Stimulated activated CD4-positive, alpha-beta T cell treated with anti-CD3 and anti-CD28 coated beads, Interleukin-4, amount 100 ng/mL, for 24 hours (primary cell): ENCODE measurements around the gene POLR1A.
"Not testable (repeated sequence)": the region's sequence is repeated elsewhere in the genome, so short reads cannot be mapped to it uniquely, and the experiment has no call there.

ENCODE experiments used
- DNase-seq: peaks from one replicate; pipeline ENCODE4 v3.0.0-alpha.2; 2020

Gene POLR1A

DNA sequence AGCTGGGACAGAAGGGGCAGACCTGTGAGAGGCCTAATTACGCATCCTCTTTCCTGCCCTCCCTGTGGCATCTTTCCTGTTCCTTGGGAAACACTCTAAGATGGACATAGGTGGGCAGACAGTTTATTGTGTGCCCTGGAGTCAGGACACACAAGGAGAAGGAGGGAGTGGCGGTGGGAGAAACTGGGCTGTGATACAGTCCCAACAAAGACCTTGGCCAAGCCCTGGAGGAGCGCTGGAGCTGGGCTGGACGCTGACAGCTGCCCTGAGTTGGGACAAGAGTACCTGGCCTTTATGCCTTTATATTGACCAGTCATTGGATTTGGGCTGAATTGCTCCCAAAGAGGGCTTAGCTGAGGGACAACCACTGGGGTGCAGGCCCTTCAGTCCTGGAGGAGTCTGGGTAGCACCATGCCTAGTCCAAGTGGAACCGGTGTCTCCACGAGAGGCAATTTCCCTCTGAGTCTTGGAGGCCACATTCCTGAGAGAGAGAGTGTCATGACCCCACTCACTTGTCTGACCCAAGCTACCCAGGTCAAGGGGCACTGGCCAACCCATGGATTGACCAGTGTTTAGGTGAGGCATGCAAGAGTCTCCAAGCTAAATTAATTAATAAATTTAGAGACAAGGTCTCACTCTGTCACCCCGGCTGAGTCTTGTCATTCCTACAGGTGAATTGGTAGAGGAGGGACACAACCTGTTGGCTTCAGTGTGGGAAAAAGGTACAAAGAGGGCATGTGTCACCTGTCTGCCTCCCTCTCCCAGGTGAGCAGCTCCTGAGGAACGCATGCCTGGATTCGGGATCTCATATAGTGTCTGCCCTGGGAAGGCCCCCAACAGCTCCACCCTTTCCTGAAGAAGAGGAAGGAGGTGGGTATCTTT, 109.8 kb downstream of the POLR1A start:
- no peak for DNase-seq

DNA sequence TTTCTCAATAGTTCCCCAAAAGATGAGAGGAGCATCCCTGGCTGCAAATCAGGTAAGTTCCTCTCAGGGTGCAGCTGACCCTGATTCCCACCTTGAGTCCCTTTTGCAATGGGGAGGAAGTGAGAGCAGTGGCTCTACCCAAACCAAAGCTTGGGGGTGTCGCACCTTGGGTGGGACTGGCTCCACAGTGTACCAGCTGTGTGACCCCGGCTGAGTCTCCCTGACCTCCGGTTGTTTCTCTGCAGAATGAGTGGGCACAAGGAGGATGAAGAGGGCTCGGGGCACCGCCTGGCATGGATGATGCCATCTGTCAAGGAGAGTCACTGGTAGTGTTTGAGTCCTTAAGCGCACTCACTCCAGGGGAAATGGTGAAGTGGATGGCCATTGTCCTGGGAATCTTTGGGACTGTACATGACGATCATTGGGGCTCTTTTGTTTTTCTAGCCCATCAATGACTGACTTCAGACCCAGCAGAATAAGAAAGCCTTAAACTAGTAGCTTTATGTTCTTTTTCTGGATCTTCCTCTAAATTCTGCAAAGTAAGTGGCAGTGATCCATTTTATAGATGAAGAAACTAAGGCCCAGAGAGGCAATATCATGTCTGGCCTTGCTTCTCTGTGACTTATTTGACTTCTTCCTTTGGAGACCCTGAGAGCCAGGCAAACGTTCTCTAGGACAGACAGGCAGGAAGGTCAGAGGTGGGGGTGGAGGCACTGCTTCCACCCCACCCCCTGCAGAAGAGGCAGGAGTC, 110.6 kb downstream of the POLR1A start:
- no peak for DNase-seq

DNA sequence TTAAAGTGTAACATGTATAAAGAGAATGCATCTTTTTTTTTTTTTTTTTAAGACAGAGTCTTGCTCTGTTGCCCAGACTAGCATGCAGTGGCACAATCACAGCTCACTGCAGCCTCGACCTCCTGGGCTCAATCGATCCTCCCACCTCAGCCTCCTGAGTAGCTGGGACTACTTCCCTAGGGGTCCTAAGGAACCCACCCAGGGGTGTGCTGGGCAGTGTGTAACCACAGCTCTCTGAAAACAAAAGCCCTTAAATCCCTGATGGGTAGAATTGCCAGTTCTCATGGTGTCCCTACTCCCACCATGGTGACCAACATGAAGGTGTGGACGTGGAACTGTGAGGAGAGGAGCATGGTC, 111.3 kb downstream of the POLR1A start:
- DNase-seq: no peak

DNA sequence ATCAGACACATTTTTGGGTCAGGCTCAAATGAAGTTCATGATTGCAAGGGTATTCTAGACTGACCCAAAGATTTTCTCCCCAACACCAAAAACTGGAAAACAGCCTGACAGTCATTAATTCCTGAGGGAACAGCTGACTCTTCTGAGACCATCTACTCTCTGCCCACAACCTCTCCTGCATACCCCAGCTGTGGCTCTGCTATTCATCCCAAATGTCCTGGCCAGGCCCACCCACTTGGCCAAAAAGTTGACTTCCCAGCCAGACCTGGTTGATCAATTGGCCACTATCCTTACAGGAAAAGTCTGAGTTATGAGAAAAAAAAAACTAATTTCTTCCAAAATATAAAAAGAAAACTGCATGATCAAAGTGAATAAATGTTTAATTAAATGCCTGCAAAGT, 113.1 kb downstream of the POLR1A start:
- no peak for DNase-seq

DNA sequence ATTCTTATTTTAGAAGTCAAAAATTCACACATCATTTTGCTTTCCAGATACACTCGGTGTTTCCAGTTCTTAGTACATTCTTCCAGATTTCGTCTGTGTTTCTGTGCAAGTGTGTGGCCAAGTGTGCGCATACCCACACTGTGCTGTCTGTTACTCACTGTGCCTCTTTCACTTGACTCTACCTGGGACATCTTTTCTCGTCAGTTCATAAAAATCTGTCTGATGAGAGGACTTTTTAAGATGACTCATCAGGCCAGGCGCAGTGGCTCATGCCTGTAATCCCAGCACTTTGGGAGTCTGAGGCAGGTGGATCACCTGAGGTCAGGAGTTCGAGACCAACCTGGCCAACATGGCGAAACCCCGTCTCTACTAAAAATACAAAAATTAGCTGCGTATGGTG, 113.6 kb downstream of the POLR1A start:
- not testable (repeated sequence) for DNase-seq

DNA sequence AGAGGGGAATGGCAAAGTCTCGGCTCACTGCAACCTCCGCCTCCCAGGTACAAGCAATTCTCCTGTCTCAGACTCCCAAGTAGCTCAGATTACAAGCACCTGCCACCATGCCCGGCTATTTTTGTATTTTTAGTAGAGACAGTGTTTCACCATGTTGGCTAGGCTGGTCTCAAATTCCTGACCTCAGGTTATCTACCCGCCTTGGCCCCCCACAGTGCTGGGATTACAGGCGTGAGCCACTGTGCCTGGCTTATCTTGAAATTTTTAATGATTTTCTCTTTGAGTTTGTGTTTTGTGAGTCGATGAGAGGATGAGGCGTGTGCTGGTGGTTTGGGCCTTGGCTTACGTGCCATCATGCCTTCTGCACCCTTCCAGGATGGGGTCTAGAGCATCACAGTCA, 115.6 kb downstream of the POLR1A start:
- no peak for DNase-seq

DNA sequence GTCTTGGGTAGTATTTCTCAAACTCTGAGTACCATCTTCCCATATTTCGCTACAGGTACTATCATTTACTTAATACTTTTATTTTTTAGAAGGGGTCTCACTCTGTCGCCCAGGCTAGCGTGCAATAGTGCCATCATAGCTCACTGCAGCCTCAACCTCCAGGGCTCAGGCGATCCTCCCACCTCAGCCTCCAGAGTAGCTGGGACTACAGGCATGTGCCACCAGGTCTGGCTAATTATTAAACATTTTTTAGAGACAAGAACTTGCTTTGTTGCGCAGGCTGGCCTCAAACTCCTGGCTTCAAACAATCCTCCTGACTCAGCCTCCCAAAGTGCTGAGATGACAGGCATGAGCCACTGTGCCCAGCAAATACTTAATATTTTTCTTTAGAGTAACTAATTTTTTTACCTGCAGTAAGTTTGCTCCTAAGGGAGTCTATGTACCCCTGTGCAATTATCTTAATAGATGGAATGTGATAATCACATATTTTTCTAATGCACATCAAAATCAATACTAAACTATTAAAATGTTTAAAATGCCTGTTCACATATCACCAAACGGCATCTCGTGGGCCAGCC, 116.3 kb downstream of the POLR1A start:
- DNase-seq: no peak

DNA sequence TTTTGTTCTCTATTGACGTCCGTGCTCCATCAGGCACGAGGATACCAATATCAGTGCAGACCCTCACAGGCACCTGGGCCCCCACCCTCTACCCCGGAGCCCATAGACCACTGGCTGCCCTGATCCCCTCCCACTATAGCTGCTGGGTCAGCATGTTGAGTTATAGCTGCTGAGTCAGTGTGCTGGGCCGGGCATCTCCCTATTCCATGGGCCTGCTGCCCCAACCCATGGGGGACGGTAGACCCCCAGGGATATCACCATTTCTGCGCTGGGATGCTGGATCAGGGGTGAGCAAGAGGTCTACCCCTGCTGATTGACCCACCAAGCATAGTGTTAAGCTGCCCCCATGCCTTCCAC, 116.8 kb downstream of the POLR1A start:
- DNase-seq: no peak

DNA sequence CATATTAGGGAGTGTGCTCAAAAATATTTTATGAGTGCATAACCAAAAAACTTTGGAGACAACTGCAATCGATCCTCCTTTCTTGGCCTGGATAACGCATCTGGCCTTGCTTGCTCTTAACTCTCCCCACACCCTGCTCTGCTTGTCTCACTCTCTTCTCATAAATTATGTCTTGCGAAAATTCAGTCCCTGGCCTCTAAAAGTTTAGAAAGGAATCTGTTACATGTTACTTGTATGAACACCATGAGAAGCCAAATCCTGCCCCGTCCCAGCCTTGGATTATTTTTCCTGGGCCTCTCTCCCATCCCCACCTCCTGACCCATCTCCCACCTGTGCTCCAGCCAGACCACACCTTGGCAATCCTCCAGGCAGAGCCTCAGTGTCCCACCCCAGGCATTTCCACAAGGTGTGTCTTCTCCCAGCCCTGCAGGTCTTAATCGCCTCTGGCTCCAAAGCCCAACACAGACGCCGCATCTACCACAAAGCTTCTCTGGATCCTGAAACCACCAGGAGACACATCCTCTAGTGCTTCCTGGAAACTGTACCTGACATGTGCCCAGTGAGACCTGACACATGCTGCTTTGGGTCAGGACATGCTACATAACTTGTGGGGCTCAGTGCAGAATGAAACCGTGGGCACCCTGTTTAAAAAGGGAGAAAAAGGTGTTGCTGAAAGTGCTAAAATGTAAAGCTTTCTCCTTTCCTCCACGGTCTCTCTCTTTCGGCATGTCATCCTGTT, 117.3 kb downstream of the POLR1A start:
- no peak for DNase-seq

DNA sequence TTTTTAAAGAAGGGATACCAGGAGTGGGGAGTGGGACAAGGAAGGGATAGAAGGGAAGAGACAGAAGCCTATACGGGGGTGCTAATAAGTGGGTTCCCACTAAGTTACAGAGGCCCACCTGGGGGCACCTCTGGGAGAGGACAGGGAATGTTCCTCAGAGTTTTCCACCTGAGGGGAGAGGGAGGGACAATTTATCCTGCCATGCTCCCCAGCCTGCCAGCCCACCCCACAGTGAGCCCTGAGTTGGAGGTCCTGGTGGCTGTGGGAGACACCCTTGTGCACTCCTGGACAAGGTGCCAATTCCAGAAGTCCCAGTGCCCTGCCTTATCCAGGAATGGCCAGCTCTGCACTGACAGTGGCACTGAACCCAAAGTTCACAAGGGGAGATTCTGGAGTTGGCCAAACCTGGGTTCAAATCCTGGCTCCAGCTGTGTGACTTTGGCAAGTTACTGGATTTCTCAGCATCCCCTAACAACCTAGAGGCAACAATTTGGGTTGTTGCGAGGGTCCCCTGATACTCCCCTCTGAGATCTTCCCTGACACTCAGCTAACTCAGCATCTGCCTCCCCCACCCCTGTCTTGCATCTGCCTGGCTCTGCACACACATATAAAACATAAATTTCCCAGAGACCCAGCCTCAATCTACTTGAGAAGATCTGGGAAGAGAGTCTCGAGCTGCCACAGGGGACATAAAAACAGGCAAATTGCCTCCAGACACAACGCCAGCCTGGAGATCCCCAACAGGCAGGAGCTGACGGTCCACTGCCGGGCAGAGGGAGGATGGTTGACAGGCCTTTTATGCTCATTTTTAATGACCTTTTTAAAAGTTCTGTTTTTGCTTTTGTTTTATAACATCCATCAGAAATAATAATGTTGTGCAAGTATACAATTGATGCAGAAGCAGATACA, 118.2 kb downstream of the POLR1A start:
- no peak for DNase-seq

DNA sequence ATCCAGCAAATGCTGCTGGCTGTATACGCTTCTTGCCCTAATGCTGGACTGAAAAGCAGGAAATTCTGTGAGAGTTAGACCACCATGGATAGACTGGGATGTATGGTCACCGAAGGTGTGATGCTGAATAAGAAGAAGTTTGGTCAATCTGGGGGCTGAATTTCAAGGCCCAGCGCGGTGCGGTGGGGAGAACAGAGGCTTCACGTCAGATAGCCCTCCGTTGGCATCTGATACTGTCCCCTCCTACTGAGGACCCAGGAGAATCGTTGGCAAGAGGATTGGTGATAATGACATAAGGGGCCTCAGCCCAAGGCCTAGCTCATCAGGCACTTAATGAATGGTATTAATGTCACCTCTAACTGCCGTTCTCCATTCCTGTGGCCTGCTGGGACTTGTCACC, 119.6 kb downstream of the POLR1A start:
- no peak for DNase-seq

DNA sequence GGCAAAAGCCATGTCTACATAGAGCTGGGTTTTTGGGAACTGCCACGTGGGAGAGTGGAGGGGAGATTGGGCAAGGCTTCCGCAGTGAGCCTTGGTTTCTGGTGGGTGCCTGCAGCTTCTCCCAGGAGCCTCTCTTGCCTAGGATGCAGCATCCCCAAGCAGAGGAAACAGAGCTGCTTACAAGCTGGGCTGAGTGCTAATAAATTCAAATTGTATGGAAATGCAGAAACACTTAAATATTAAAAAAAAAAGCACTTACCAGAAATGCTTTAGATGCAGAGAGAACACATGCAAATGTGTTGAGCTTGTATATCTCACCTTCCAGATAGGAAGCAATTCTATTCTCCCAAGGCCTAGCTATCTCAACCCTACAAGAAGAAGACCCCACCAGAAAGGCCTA, 120.9 kb downstream of the POLR1A start:
- DNase-seq: no peak

DNA sequence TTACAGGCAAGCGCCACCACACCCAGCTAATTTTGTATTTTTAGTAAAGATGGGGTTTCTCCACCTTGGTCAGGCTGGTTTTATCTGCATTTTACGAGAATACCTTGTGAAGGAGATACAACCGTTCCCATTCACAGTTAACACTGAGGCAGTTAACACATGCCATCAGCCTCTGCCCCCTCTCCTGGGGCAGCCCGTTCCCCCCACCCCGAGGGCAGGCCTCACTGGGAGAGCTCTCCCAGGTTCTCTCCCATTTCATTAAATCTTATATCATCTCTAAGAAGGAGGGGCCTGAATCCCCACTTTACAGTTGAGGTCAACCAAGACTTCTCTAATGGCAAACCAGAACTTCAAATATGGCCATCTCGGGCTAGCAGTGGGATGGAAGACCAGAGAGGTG, 121.9 kb downstream of the POLR1A start:
- DNase-seq: no peak

DNA sequence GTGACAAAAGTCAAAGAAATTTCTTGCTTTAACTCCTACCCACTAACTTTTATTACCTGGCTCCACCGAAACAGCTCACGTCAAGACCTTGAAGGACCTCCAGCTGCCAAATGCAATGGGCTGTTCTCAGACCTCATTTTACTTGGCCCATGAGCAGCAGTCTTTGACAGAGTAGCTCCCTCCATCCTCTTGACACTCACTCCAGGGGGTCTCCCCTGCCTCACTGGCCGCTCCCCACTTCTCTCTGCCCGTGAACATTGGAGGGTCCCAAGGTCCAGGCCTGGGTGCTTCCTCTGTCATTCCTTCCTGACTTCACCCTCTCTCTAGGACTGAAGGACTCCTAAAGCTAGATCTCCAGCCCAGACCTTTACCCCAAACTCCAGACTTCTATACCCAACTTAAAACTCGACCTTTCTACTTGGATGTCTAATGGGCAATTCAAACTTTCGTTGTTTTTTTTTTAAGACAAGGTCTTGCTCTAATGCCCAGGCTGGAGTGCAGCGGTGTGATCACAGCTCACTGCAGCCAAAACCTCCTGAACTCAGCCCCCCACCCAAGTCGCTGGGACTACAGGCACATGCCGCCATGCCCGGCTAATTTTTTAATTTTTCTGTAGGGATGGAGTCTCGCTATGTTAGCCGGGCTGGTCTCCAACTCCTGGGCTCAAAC, 124.0 kb downstream of the POLR1A start:
- DNase-seq: no peak

DNA sequence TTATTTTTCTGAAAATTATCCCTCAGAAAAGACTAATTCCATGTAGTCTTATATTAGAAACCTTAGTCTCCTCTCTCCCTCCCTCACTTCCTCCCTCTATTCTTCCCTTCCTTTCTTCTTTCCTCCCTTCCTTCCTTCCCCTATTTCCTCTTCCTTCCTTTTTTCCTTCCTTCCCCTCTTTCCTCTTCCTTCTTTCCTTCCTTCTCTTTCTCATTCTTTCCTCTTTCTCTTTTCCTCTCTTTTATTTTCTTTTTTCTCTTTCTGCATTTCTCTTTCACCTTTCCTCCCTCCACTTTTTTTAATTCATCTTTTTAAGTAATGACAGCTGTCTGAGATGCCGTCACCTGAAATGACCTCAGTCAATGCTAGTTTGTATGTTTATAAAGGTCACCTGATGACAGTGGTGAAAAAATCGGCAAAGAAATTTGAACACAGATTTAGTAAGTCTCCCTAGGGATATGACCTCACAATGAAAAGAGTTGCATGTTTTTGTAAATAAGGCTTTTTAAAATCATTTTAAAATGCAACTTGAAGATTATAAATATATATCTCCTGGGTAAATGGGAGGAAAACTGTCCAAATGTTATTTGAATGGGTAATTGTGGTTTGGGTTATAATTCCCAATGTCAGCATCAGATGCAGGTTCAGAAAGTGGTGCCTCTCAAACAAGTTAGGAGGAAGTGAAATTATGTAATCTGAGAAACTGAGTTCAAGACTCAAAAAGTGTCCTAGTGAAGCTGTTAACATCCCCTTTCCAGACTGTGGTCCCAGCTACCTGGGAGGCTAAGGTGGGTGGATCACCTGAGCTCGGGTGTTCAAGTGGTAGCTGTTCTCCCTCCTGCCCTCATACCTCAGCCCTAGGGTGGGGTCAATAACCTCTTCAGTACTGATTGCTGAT, 126.6 kb downstream of the POLR1A start:
- DNase-seq: no peak

DNA sequence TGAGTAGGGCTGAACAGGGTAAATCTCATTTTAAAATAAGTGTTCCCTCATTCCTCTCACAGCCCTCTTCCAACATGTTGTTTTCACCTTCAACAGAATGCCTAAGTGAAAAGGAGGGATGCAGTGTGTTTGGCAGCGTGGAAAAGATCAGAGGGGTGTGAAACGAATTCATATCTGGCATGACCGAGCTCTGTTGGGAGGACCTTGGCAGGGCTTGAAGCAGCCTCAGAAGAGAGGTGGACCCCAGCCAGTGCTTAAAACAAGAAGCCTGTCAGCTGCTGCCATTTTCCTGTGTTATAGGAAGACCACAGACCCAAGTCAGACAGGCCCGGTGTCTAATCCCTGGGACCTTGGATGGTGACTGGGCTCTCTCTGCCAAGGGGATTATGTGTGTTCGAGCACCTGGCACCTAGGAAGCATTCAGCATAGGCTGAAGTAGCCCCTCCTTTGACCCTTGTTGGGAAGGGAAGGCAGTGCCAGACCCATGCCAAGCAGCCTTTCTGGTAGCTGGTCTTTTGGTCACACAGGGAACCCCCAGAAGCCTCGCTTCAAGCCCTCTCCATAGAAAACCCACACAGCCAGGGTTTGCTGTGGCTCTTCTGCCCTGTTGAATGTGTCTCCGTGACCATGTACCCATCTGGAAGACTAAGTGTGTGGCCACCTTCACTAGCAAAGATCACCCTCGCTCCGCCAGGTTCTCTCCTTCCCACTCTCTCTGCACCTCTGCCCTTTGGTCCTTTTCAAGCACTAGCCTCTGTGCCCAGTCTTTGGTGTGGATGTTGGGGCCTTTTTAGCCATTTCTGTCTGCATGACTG, 129.4 kb downstream of the POLR1A start:
- no peak for DNase-seq

DNA sequence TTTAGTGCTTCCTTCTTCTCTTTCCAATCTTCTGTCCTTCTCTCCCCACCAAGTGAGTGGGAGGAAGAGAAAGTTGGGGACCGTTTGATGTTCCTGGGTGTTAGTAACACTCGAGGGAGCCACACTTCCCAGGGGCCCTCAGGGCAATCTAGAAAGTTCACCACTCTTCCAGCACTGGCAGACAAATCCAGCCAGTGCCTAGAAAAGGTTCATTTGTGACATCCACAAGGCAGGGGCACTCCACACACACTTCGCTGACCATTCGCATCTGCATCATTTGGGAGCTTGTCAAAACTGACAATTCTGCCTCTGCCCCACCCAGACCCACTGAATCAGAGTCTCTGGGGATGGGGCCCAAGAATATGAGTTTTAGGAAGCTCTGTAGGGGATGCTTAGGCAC, 130.1 kb downstream of the POLR1A start:
- no peak for DNase-seq

DNA sequence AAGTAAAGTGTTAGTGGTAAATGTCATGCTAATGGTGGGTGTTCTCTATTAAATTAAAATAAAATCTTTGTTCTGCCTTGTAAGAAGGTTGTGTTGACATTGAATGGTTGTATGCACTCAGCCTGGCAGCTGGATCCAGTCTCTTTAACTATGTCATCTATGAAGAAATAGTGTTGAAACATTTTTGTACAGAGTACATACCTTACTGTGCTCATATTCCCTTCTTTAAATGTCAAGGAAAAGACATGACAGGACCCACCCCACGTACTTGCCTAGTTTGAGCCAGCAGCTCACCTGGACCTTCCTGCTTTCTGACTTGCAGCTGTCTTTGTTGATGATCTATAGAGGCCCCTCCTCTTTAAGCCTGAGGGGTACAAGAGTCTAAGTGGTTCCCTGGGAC, 131.3 kb downstream of the POLR1A start:
- DNase-seq: no peak

DNA sequence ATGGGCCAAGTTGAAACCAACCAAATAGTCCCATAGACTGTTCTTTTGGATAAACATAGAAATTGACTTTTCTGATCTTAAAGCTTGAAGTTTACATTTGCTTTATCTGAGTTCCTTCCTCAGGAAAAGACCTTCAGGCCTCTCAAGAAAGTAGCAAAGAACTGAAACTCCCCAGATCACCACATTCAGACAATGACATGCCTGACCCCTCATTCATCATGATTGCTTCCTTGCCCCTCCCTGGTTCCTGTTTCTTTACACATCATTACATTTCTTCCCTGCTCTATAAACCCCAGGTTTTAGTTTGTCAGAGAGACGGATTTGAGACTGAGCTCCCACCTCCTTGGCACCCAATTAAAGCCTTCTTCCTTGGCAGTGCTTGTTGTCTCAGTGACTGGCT, 133.3 kb downstream of the POLR1A start:
- no peak for DNase-seq

DNA sequence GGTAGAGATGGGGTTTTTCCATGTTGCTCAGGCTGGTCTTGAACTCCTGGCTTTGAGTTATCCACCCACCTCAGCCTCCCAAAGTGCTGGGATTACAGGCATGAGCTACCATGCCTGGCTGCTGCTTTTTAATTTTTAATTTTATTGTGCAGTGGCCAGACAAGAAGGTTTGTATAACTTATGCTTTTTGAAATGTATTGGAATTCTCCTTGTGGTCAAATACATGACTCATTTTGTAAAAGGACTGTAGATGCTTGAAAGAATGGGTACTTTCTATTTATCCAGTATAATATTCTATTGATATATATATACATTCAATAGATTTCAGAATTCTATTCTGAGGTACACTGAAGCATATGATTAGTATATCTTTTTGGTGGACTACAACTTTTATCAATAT, 134.3 kb downstream of the POLR1A start:
- DNase-seq: no peak
